ENCODE measurements around the gene HLX.

Gene HLX

GRCh38 chr1:220892086-220892376, 12.8 kb downstream of the HLX start:
- TF ChIP-seq EZH2phosphoT487 (IDR thresholded peaks at IDR 0.05; ENCODE audit: low read length): no peak
- TF ChIP-seq EZH2 (optimal IDR thresholded peaks at IDR 0.05; ENCODE audit: low read depth, low read length): no peak
- TF ChIP-seq, protein P1, sequence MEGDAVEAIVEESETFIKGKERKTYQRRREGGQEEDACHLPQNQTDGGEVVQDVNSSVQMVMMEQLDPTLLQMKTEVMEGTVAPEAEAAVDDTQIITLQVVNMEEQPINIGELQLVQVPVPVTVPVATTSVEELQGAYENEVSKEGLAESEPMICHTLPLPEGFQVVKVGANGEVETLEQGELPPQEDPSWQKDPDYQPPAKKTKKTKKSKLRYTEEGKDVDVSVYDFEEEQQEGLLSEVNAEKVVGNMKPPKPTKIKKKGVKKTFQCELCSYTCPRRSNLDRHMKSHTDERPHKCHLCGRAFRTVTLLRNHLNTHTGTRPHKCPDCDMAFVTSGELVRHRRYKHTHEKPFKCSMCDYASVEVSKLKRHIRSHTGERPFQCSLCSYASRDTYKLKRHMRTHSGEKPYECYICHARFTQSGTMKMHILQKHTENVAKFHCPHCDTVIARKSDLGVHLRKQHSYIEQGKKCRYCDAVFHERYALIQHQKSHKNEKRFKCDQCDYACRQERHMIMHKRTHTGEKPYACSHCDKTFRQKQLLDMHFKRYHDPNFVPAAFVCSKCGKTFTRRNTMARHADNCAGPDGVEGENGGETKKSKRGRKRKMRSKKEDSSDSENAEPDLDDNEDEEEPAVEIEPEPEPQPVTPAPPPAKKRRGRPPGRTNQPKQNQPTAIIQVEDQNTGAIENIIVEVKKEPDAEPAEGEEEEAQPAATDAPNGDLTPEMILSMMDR (IDR thresholded peaks at IDR 0.05; ENCODE audit: low read length): no peak
- no peaks in the 10 kb centered on the region for H3K27me3 ChIP-seq (replicated peaks; ENCODE audit: insufficient read depth, low read length)
- no peak for DNase-seq
- no peaks in the 10 kb centered on the region for H4K20me1 ChIP-seq (ENCODE audit: insufficient read depth, low read length)
- H3K9me3 ChIP-seq (replicated peaks; ENCODE audit: insufficient read depth, low read length): no peaks in the 10 kb centered on the region
- no peaks in the 10 kb centered on the region for H3K4me1 ChIP-seq (ENCODE audit: low read length)
- no peak overlapping the region for H3K4me2 ChIP-seq (ENCODE audit: low read depth, low read length)
- no peak overlapping the region for H3K27ac ChIP-seq (ENCODE audit: low read length)
- no peaks in the 10 kb centered on the region for H3F3A ChIP-seq (ENCODE audit: insufficient read depth, low read length)
- no peaks in the 10 kb centered on the region for H3K79me2 ChIP-seq (ENCODE audit: low read length)
- H3K9ac ChIP-seq (ENCODE audit: low read length): no peak overlapping the region
- no peak overlapping the region for H3K4me3 ChIP-seq (ENCODE audit: low read length)
- H3K36me3 ChIP-seq (replicated peaks; ENCODE audit: insufficient read depth, low read length): no peaks in the 10 kb centered on the region
- H3K9me2 ChIP-seq (replicated peaks; ENCODE audit: insufficient read depth, low read length): no peaks in the 10 kb centered on the region
- H2AFZ ChIP-seq (ENCODE audit: low read length): no peak overlapping the region

DNA sequence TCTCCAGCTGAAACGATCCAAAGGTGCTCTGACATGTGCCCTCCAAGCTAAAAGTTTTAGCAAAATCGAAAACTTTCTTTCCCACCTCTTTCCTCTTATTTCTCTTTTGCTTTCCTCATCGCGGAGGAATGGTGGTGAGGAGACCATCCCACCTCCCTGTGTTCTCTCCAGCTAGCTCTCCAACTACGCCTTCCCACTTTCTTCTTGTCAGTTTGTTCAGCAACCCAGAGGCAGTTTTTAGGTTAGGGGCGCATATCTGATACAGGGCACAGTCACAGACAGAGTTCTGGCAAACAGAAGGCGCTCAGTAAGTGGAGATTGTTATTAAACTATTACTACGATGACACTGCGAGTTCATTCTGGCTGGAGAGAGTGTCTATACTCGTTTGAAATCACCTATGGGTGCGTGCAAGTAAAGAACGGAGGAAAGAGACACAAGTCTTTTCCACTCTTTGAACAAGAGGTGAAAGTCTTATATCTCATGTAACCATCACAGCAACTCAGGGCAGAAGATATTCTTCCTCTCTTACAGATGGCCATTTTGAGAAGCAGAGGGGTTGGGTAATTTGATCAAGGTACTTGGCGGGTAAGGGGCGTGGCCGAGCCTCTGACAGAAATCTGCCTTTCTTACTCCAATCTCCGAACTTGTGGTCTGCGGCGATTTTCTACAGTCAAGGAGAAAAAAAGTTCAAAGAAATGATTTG, 13.9 kb downstream of the HLX start:
- H3K9me3 ChIP-seq (replicated peaks; ENCODE audit: insufficient read depth, low read length): no peaks in the 10 kb centered on the region
- 0 out of 2 replicates have a peak overlapping the region, but pooled peaks have one; percentile 22 for H2AFZ ChIP-seq (ENCODE audit: low read length)
- H3K4me2 ChIP-seq (ENCODE audit: low read depth, low read length): no peak overlapping the region
- H3K27ac ChIP-seq (ENCODE audit: low read length): no peak overlapping the region
- H3K9me2 ChIP-seq (replicated peaks; ENCODE audit: insufficient read depth, low read length): no peaks in the 10 kb centered on the region
- no peak overlapping the region for H3K4me3 ChIP-seq (ENCODE audit: low read length)
- H3K36me3 ChIP-seq (replicated peaks; ENCODE audit: insufficient read depth, low read length): no peaks in the 10 kb centered on the region
- no peaks in the 10 kb centered on the region for H3K79me2 ChIP-seq (ENCODE audit: low read length)
- no peak for TF ChIP-seq EZH2phosphoT487 (IDR thresholded peaks at IDR 0.05; ENCODE audit: low read length)
- TF ChIP-seq, protein P1 (IDR thresholded peaks at IDR 0.05; ENCODE audit: low read length): no peak
- TF ChIP-seq EZH2 (optimal IDR thresholded peaks at IDR 0.05; ENCODE audit: low read depth, low read length): no peak
- DNase-seq: no peak
- no peaks in the 10 kb centered on the region for H3K4me1 ChIP-seq (ENCODE audit: low read length)
- H4K20me1 ChIP-seq (ENCODE audit: insufficient read depth, low read length): no peaks in the 10 kb centered on the region
- no peaks in the 10 kb centered on the region for H3F3A ChIP-seq (ENCODE audit: insufficient read depth, low read length)
- H3K9ac ChIP-seq (ENCODE audit: low read length): no peak overlapping the region
- no peaks in the 10 kb centered on the region for H3K27me3 ChIP-seq (replicated peaks; ENCODE audit: insufficient read depth, low read length)

- Histone ChIP-seq H3K4me2 (ENCODE audit: low read depth, low read length) (no peak overlapping the region), H3K27me3 (replicated peaks; ENCODE audit: insufficient read depth, low read length) (no peaks in the 10 kb centered on the region), H3K4me1 (ENCODE audit: low read length) (no peaks in the 10 kb centered on the region), H2AFZ (ENCODE audit: low read length) (no peak overlapping the region), H3K9me2 (replicated peaks; ENCODE audit: insufficient read depth, low read length) (no peaks in the 10 kb centered on the region), H3K9me3 (replicated peaks; ENCODE audit: insufficient read depth, low read length) (no peaks in the 10 kb centered on the region), H3K79me2 (ENCODE audit: low read length) (no peaks in the 10 kb centered on the region), H3F3A (ENCODE audit: insufficient read depth, low read length) (no peaks in the 10 kb centered on the region), H3K36me3 (replicated peaks; ENCODE audit: insufficient read depth, low read length) (no peaks in the 10 kb centered on the region), H3K27ac (ENCODE audit: low read length) (no peak overlapping the region), H3K9ac (ENCODE audit: low read length) (no peak overlapping the region), H3K4me3 (ENCODE audit: low read length) (no peak overlapping the region), H4K20me1 (ENCODE audit: insufficient read depth, low read length) (no peaks in the 10 kb centered on the region)
- DNase-seq: no peak
- TF ChIP-seq EZH2 (optimal IDR thresholded peaks at IDR 0.05; ENCODE audit: low read depth, low read length): no peak
- TF ChIP-seq, protein P1 (IDR thresholded peaks at IDR 0.05; ENCODE audit: low read length): no peak
- no peak for TF ChIP-seq EZH2phosphoT487 (IDR thresholded peaks at IDR 0.05; ENCODE audit: low read length)
Observed at GRCh38 chr1:220893701-220894024, 14.4 kb downstream of the HLX start.

All from MM.1S (cell line).